Measurements from ENCODE around the gene KCNQ2.

Gene KCNQ2

GRCh38 chr20:63401384-63402110 lies 70.9 kb downstream of the KCNQ2 start:
- H3K4me2 ChIP-seq (ENCODE audit: low read length) = no peak overlapping the region
- no peaks in the 10 kb centered on the region for H4K20me1 ChIP-seq (ENCODE audit: insufficient read depth, low read length)
- no peak overlapping the region for H3K9ac ChIP-seq (ENCODE audit: low read length)
- no peak overlapping the region for H3K4me3 ChIP-seq (ENCODE audit: low read length)
- no peaks in the 10 kb centered on the region for H3K79me2 ChIP-seq (ENCODE audit: low read length)
- no peak overlapping the region for H2AFZ ChIP-seq (ENCODE audit: low read depth, low read length)
- TF ChIP-seq CTCF (IDR thresholded peaks at IDR 0.05; ENCODE audit: low read depth, low read length) (no peak), EZH2phosphoT487 (IDR thresholded peaks at IDR 0.05; ENCODE audit: low read depth) (no peak)
- no peaks in the 10 kb centered on the region for H3K27me3 ChIP-seq (ENCODE audit: low read depth, low read length)
- H3K4me1 ChIP-seq (ENCODE audit: low read length) = no peaks in the 10 kb centered on the region
- H3K27ac ChIP-seq (ENCODE audit: low read length) = no peak overlapping the region
- H3K36me3 ChIP-seq (replicated peaks; ENCODE audit: low read depth, low read length) = no peaks in the 10 kb centered on the region
- no peaks in the 10 kb centered on the region for H3K9me3 ChIP-seq (ENCODE audit: insufficient read depth, low read length)

- TF ChIP-seq CTCF (IDR thresholded peaks at IDR 0.05; ENCODE audit: low read depth, low read length) = no peak
- no peak for TF ChIP-seq EZH2phosphoT487 (IDR thresholded peaks at IDR 0.05; ENCODE audit: low read depth)
- Histone ChIP-seq H3K4me1 (ENCODE audit: low read length) (no peaks in the 10 kb centered on the region), H3K4me2 (ENCODE audit: low read length) (no peak overlapping the region), H3K4me3 (ENCODE audit: low read length) (no peak overlapping the region), H3K36me3 (replicated peaks; ENCODE audit: low read depth, low read length) (no peaks in the 10 kb centered on the region), H4K20me1 (ENCODE audit: insufficient read depth, low read length) (no peaks in the 10 kb centered on the region), H3K9me3 (ENCODE audit: insufficient read depth, low read length) (no peaks in the 10 kb centered on the region), H3K9ac (ENCODE audit: low read length) (no peak overlapping the region), H2AFZ (ENCODE audit: low read depth, low read length) (no peak overlapping the region), H3K27ac (ENCODE audit: low read length) (no peak overlapping the region), H3K79me2 (ENCODE audit: low read length) (no peaks in the 10 kb centered on the region), H3K27me3 (ENCODE audit: low read depth, low read length) (no peaks in the 10 kb centered on the region)
Observed at GRCh38 chr20:63400486-63401210, 71.8 kb downstream of the KCNQ2 start.

GRCh38 chr20:63399596-63400375 lies 72.7 kb downstream of the KCNQ2 start:
- no peaks in the 10 kb centered on the region for H4K20me1 ChIP-seq (ENCODE audit: insufficient read depth, low read length)
- TF ChIP-seq EZH2phosphoT487 (IDR thresholded peaks at IDR 0.05; ENCODE audit: low read depth) (no peak), CTCF (IDR thresholded peaks at IDR 0.05; ENCODE audit: low read depth, low read length) (no peak)
- no peaks in the 10 kb centered on the region for H3K36me3 ChIP-seq (replicated peaks; ENCODE audit: low read depth, low read length)
- H3K4me3 ChIP-seq (ENCODE audit: low read length) = no peak overlapping the region
- no peaks in the 10 kb centered on the region for H3K79me2 ChIP-seq (ENCODE audit: low read length)
- H3K4me2 ChIP-seq (ENCODE audit: low read length) = no peak overlapping the region
- H3K27ac ChIP-seq (ENCODE audit: low read length) = no peak overlapping the region
- no peak overlapping the region for H2AFZ ChIP-seq (ENCODE audit: low read depth, low read length)
- H3K27me3 ChIP-seq (ENCODE audit: low read depth, low read length) = no peaks in the 10 kb centered on the region
- no peak overlapping the region for H3K9ac ChIP-seq (ENCODE audit: low read length)
- H3K9me3 ChIP-seq (ENCODE audit: insufficient read depth, low read length) = no peaks in the 10 kb centered on the region
- no peaks in the 10 kb centered on the region for H3K4me1 ChIP-seq (ENCODE audit: low read length)

Measured in OCI-LY3 (cell line).